K562 (cell line): Measurements from ENCODE around the gene EFCAB10. TPM values are rescaled to one million over a fixed set of nuclear protein-coding genes. Genes with fewer than 3 reads are reported as not detected.
A peak's percentile ranks its signal among the peaks of the same experiment; 100 is the strongest.

Experiments
- CBFA2T3 ChIP-seq: fragments of 450-650 bp; IDR thresholded peaks from 2 replicates; pipeline ENCODE4 v1.6.1; 2017
- LARP7 ChIP-seq: fragments of 450-650 bp; IDR thresholded peaks from 2 replicates; pipeline ENCODE4 v1.6.1; 2016
- MTA3 ChIP-seq: fragments of 450-650 bp; formaldehyde crosslinking; IDR thresholded peaks from 2 replicates; pipeline ENCODE4 v1.6.1; 2017; ENCODE audit warnings: mild to moderate bottlenecking, borderline replicate concordance
- TFAM ChIP-seq: fragments of 250-450 bp; sonication (Bioruptor Pico); conservative IDR thresholded peaks from 2 replicates; pipeline ENCODE4 v1.5.0; 2021; ENCODE audit warnings: mild to moderate bottlenecking, moderate library complexity
- TOE1 ChIP-seq, 2 experiments: fragments of 450-650 bp in 1 of 2; sonication (generic) in 1 of 2; formaldehyde crosslinking in 1 of 2; IDR thresholded peaks; 2 replicates each; pipeline versions ENCODE4 v1.7.1 to v1.8.0; 2016 to 2022; ENCODE audit warnings: borderline replicate concordance in 2 of 2, mild to moderate bottlenecking in 2 of 2, antibody characterized with exemption in 1 of 2, inconsistent platforms in 1 of 2, low read depth in 1 of 2, missing genetic modification reagents in 1 of 2, moderate library complexity in 1 of 2
- ZNF184 ChIP-seq: sonication (generic); formaldehyde crosslinking; IDR thresholded peaks from 2 replicates; pipeline ENCODE4 v1.5.0; 2020; ENCODE audit warnings: missing genetic modification reagents
- polyA plus RNA-seq, 8 experiments: library from polyadenylated mRNA; depleted of rRNA in 4 of 8; stranded (reverse) in 5 of 8; unstranded in 3 of 8; fragments of >200 nt; fragmentation: Nextera tagmentation in 2 of 8; fragmentation: Illumina TruSeq in 1 of 8; extraction: Ambion mirVana in 2 of 8; extraction: Trizol in 1 of 8; gene quantifications; 2 replicates each; pipeline versions ENCODE4 v1.2.1 to v1.2.3, GENCODE V29; 2011 to 2014; ENCODE audit warnings: inconsistent platforms in 1 of 8, missing spikeins in 1 of 8
- total RNA-seq, 7 experiments: library from RNA; depleted of rRNA in 6 of 7; stranded (reverse); fragments of >200 nt in 6 of 7; fragmentation: Illumina TruSeq in 2 of 7; extraction: Trizol in 2 of 7; gene quantifications; 2 replicates each; pipeline versions ENCODE4 v1.2.1 to v1.2.3, GENCODE V29; 2011 to 2021; ENCODE audit warnings: low replicate concordance in 1 of 7
- TF ChIP-seq, protein P1 (sequence below): fragments of 450-650 bp; IDR thresholded peaks from 2 replicates; pipeline ENCODE4 v1.6.1; 2016; ENCODE audit warnings: mild to moderate bottlenecking, moderate library complexity
- TF ChIP-seq, protein P2 (sequence below): sonication (generic); formaldehyde crosslinking; IDR thresholded peaks from 2 replicates; pipeline ENCODE4 v1.8.0; 2022; ENCODE audit warnings: mild to moderate bottlenecking, low read depth, missing genetic modification reagents
- TF ChIP-seq, protein P3 (sequence below): sonication (generic); formaldehyde crosslinking; IDR thresholded peaks from 2 replicates; pipeline ENCODE4 v1.8.0; 2022; ENCODE audit warnings: mild to moderate bottlenecking, missing genetic modification reagents

The EFCAB10 gene
- total and polyA plus RNA-seq, 9 of the 15 experiments (the other 6 are each of a cell fraction or from before 2014, with no cell fraction given) = 5.0 to 21.4 (median 16.8) TPM

DNA sequence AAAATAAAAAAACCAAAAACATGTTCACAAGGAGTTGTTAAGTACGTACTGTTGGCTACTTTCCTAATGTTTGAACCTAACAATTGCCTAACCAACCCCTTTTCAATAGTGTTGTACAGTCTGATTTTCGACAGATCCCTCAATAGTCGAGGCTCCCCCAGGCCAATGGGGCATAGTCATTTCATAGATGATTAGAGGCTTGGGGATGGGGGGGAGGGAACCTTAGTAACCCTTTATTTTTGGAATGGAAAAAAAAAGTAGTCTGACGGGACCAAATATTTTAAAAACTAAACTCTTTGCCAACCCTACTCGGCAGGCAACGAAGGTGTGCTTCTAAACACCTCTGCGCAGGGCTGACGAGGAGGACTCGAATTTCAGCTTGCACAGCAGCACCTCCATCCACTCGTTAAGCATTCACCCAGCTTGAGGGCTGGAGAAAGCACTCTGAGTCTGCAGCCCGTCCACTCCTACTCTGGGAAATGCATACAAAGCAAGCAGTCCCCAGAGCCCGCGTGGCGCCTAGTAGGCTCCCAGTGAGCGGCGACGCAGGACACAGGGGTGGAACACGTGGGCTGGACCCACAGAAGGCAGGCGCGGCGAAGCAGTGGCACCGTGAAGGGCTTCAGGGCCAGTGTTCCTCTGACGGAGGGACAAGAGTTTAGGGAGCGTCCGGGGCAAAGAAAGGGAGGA lies 60.1 kb downstream of the EFCAB10 start (continued):
- TF ChIP-seq, protein P1, sequence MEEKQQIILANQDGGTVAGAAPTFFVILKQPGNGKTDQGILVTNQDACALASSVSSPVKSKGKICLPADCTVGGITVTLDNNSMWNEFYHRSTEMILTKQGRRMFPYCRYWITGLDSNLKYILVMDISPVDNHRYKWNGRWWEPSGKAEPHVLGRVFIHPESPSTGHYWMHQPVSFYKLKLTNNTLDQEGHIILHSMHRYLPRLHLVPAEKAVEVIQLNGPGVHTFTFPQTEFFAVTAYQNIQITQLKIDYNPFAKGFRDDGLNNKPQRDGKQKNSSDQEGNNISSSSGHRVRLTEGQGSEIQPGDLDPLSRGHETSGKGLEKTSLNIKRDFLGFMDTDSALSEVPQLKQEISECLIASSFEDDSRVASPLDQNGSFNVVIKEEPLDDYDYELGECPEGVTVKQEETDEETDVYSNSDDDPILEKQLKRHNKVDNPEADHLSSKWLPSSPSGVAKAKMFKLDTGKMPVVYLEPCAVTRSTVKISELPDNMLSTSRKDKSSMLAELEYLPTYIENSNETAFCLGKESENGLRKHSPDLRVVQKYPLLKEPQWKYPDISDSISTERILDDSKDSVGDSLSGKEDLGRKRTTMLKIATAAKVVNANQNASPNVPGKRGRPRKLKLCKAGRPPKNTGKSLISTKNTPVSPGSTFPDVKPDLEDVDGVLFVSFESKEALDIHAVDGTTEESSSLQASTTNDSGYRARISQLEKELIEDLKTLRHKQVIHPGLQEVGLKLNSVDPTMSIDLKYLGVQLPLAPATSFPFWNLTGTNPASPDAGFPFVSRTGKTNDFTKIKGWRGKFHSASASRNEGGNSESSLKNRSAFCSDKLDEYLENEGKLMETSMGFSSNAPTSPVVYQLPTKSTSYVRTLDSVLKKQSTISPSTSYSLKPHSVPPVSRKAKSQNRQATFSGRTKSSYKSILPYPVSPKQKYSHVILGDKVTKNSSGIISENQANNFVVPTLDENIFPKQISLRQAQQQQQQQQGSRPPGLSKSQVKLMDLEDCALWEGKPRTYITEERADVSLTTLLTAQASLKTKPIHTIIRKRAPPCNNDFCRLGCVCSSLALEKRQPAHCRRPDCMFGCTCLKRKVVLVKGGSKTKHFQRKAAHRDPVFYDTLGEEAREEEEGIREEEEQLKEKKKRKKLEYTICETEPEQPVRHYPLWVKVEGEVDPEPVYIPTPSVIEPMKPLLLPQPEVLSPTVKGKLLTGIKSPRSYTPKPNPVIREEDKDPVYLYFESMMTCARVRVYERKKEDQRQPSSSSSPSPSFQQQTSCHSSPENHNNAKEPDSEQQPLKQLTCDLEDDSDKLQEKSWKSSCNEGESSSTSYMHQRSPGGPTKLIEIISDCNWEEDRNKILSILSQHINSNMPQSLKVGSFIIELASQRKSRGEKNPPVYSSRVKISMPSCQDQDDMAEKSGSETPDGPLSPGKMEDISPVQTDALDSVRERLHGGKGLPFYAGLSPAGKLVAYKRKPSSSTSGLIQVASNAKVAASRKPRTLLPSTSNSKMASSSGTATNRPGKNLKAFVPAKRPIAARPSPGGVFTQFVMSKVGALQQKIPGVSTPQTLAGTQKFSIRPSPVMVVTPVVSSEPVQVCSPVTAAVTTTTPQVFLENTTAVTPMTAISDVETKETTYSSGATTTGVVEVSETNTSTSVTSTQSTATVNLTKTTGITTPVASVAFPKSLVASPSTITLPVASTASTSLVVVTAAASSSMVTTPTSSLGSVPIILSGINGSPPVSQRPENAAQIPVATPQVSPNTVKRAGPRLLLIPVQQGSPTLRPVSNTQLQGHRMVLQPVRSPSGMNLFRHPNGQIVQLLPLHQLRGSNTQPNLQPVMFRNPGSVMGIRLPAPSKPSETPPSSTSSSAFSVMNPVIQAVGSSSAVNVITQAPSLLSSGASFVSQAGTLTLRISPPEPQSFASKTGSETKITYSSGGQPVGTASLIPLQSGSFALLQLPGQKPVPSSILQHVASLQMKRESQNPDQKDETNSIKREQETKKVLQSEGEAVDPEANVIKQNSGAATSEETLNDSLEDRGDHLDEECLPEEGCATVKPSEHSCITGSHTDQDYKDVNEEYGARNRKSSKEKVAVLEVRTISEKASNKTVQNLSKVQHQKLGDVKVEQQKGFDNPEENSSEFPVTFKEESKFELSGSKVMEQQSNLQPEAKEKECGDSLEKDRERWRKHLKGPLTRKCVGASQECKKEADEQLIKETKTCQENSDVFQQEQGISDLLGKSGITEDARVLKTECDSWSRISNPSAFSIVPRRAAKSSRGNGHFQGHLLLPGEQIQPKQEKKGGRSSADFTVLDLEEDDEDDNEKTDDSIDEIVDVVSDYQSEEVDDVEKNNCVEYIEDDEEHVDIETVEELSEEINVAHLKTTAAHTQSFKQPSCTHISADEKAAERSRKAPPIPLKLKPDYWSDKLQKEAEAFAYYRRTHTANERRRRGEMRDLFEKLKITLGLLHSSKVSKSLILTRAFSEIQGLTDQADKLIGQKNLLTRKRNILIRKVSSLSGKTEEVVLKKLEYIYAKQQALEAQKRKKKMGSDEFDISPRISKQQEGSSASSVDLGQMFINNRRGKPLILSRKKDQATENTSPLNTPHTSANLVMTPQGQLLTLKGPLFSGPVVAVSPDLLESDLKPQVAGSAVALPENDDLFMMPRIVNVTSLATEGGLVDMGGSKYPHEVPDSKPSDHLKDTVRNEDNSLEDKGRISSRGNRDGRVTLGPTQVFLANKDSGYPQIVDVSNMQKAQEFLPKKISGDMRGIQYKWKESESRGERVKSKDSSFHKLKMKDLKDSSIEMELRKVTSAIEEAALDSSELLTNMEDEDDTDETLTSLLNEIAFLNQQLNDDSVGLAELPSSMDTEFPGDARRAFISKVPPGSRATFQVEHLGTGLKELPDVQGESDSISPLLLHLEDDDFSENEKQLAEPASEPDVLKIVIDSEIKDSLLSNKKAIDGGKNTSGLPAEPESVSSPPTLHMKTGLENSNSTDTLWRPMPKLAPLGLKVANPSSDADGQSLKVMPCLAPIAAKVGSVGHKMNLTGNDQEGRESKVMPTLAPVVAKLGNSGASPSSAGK = peak; percentile 98
- no peak for TF ChIP-seq TOE1 (IDR thresholded peaks at IDR 0.05; ENCODE audit: borderline replicate concordance)
- 0 out of 2 replicates have a peak, but pooled peaks have one; percentile 57 for TF ChIP-seq TOE1 (CRISPR knock-in tag; IDR thresholded peaks at IDR 0.05; ENCODE audit: borderline replicate concordance, low read depth)
- TF ChIP-seq ZNF184 (CRISPR knock-in tag) = no peak
- no peak for TF ChIP-seq LARP7
- TF ChIP-seq, protein P2, sequence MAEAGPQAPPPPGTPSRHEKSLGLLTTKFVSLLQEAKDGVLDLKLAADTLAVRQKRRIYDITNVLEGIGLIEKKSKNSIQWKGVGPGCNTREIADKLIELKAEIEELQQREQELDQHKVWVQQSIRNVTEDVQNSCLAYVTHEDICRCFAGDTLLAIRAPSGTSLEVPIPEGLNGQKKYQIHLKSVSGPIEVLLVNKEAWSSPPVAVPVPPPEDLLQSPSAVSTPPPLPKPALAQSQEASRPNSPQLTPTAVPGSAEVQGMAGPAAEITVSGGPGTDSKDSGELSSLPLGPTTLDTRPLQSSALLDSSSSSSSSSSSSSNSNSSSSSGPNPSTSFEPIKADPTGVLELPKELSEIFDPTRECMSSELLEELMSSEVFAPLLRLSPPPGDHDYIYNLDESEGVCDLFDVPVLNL (CRISPR knock-in tag) = peak; percentile 63; the same call in 1 of the 2 replicates
- no peak for TF ChIP-seq TFAM (CRISPR knock-in tag)
- TF ChIP-seq, protein P3, sequence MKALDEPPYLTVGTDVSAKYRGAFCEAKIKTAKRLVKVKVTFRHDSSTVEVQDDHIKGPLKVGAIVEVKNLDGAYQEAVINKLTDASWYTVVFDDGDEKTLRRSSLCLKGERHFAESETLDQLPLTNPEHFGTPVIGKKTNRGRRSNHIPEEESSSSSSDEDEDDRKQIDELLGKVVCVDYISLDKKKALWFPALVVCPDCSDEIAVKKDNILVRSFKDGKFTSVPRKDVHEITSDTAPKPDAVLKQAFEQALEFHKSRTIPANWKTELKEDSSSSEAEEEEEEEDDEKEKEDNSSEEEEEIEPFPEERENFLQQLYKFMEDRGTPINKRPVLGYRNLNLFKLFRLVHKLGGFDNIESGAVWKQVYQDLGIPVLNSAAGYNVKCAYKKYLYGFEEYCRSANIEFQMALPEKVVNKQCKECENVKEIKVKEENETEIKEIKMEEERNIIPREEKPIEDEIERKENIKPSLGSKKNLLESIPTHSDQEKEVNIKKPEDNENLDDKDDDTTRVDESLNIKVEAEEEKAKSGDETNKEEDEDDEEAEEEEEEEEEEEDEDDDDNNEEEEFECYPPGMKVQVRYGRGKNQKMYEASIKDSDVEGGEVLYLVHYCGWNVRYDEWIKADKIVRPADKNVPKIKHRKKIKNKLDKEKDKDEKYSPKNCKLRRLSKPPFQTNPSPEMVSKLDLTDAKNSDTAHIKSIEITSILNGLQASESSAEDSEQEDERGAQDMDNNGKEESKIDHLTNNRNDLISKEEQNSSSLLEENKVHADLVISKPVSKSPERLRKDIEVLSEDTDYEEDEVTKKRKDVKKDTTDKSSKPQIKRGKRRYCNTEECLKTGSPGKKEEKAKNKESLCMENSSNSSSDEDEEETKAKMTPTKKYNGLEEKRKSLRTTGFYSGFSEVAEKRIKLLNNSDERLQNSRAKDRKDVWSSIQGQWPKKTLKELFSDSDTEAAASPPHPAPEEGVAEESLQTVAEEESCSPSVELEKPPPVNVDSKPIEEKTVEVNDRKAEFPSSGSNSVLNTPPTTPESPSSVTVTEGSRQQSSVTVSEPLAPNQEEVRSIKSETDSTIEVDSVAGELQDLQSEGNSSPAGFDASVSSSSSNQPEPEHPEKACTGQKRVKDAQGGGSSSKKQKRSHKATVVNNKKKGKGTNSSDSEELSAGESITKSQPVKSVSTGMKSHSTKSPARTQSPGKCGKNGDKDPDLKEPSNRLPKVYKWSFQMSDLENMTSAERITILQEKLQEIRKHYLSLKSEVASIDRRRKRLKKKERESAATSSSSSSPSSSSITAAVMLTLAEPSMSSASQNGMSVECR (CRISPR knock-in tag) = peak; percentile 73
- no peak for TF ChIP-seq CBFA2T3
- TF ChIP-seq MTA3 = no peak; the same call in 1 of the 2 replicates
